NCI-H128 (cell line): ENCODE data around the gene CAPN10.

Experiments
- DNase-seq: peaks from one replicate; lab custom pipeline; 2025; ENCODE audit not compliant: unreplicated experiment; lab: John Stamatoyannopoulos, UW

CAPN10 gene

GRCh38 chr2:240635998-240636547 lies 49.5 kb downstream of the CAPN10 start:
- DNase-seq = no peak

DNA sequence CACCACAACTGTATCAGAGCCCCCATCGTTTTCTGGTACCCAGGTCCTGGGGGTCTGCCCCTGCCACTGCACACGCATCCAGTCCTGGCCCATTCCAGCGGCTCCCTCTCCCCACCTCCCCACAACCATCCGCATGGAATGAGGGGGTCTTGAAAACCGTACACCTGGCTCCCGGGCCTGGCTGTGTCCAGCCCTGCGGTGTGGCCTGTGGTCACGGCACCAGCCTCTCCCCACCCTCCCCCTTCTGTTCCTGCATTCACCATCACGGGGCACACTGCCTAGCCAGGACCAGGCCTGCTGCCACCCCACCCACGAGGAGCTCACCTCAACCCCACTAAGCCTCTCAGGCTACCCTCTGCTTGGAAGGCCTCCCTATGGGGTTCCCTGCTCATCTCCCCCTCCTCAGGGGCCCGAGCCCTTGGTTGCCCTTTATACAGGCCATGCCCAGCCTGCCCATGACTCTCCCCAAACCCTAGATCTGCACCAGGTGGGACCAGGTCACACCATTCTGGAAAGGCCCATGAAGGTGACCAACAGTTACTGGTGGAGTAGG lies 50.1 kb downstream of the CAPN10 start:
- no peak for DNase-seq

- DNase-seq = no peak
These were observed 50.8 kb downstream of the CAPN10 start for GRCh38 chr2:240637116-240637900.

- no peak for DNase-seq
These were observed 51.4 kb downstream of the CAPN10 start for GRCh38 chr2:240637901-240638345.

DNA sequence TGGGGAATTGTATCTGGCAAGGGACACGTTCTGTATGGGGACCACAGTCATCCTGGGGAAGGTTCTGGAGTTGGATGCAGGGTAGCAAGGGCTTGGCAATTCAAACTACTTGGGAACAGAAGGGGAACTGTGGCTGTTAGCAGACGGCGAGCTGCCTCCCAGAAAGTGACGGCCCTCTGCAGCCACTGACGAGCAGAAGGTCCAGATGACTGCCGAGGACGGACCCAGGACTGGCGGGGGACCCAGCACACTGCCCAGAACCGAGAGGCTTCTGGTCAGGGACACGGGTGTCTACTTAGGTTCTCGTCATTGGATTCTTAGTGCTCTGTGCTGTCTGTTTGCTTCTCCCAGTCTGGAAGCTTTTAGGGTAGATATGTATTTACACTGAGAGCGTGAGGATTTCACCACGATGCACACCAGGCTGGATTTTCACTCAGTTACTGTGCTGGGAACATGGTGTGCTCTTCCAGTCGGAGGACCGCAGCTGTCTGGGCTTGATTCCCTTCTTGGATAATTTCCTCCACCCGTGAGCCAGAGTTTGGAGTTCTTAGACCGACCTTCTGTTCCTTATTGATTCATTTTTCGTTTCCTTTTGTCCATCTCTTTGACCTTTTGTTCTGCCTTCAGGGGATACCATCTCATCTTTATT lies 52.1 kb downstream of the CAPN10 start:
- DNase-seq = no peak

- DNase-seq = no peak
These were observed 53.0 kb downstream of the CAPN10 start for GRCh38 chr2:240639566-240639965.

GRCh38 chr2:240640939-240641338 lies 54.4 kb downstream of the CAPN10 start:
- DNase-seq = no peak

DNA sequence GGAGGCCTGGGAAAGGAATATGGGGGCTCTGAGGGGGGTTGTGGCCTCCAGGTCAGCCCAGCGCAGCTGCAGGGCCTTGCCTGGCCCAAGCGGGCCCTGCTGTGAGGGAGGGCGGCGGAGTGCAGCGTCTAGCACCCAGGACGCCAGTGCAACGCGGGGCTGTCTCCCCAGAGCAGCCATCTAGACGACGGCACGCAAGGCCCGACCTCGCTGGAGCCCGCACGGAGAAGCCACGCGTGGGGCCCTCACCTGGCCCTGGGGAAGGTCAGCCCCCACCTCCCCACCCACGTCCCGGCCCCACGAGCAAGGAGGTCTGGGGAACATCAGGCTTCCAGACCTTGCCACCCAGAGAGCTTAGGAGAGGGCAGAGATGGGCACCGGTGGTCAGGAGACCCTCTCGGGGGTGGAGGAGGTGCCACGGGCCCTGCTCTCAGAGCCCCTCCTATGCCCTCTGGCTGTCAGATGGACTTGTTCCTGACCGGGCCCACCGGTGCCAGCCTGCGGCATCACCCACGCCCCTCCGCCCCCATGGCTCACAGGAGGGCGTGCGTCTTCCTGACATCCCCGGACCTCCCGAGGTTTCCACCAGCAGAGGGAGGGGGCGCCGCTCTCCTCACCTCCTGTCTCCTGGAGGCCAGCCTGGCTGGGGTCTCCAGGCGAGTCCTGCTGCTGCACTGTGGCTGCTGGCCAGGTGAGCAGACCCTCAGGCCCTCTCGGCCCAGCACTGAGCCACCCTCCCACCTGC lies 55.7 kb downstream of the CAPN10 start:
- no peak for DNase-seq

DNA sequence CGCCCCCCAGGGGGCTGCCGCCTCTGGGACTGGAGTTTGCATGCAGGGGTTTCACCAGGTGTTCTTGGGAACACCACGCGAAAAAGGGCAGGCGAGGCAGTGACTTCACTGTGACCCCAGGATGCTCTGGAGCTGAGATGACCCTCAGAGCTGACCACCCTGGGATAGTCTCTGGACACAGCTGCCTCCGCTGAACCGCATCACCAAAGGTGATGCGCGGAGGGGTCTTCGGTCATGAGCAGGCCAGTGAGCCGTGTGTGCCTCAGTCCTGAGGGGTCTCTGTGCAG lies 56.2 kb downstream of the CAPN10 start:
- no peak for DNase-seq

- DNase-seq = no peak
These were observed 56.7 kb downstream of the CAPN10 start for GRCh38 chr2:240643093-240643810.

GRCh38 chr2:240643811-240644150 lies 57.2 kb downstream of the CAPN10 start:
- DNase-seq = no peak

DNA sequence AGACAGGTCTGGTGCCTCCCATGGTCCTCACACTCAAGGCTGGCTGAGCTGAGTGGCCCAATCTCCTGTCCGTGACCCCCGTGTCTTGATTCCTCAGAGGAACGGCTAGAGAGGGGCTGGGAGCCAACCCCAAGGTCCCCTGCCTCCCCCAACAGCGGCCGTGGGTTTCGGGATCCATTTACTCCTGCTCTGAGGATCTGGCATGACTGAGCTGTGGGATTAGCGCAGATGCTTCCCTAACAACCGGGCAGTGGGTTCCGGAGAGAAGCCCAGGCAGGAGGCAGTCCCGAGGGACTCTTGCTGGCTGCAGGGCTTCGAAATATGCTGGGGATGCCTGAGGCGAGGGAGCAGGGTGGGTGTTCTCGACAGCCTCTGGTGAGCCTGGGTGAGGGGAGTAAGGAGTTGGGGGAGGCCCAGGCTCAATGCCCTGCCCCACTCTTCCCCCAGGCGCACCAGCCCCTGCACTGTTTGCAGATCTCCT lies 57.7 kb downstream of the CAPN10 start:
- no peak for DNase-seq

DNA sequence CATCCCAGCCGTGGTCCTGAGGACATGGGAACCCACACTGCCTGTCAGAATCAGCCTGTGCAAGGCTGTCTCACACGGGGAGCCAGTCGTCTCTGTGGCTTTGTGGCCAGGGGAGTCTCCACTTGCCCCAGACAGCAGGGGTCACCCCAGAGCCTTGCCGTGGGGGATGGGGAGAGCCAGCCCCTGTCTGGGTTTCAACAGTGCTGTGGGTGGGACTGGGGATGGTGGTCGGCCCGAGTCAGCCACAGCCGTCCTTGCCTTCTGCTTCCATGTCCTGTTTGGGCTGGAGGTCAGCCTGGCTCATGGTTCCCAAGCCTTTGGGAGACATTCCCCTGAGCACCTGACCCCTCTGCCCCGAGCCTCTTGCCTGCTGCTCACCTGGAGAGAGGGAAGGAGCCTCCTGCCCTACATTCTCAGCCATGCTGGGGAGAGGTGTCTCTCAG lies 58.3 kb downstream of the CAPN10 start:
- DNase-seq = no peak

DNA sequence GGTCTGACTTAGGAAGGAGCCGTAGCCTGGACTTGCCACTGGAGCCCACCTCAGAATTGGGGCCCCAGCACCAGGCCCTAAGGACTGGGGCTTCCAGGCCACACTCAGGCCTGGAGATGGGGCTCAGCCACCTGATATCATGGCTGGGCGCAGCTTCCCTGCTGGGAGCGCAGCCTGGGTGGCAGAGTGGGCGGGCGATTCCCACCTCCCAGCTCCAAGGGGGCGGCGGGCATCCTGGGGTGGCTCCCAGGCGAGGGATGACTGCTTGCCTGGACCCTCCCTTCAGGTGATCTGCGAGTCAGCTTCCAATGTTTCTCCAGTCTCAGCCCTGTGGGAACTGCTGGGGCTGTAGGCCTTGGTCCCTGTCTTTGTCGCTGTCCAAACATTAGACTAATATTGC lies 58.8 kb downstream of the CAPN10 start:
- DNase-seq = no peak

- DNase-seq = no peak
These were observed 59.3 kb downstream of the CAPN10 start for GRCh38 chr2:240645801-240646175.

- no peak for DNase-seq
These were observed 59.8 kb downstream of the CAPN10 start for GRCh38 chr2:240646176-240646899.

- no peak for DNase-seq
These were observed 60.5 kb downstream of the CAPN10 start for GRCh38 chr2:240646900-240647502.

GRCh38 chr2:240647503-240648154 lies 61.1 kb downstream of the CAPN10 start:
- DNase-seq = no peak

DNA sequence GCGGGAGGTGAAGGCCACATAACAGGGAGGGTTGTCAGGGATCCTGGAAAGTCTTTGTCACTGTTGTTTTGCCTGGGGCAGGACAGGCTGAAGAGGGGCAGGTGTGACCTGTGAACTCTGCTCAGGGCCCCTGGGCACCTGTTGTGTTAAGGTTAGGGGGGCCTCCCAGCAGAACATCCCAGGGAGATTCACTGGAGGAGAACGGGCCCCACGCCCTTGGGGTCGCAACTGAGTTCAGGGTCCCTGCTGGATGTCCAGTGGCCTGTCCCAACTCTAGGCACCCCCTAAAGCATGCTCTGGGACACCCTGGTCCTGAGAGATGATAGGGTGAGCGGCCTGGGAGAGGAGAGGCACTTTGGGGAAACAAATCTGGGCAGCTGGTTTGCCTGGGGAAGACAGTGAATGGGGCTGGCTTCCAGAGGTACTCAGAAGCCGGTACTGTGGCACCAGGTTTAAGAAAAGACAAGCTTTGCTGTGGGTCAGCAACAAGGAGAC lies 61.7 kb downstream of the CAPN10 start:
- DNase-seq = no peak
